Measurements from ENCODE around the gene RNU6-9.

- TF ChIP-seq POLR2A (IDR thresholded peaks at IDR 0.05), result no peak
- TF ChIP-seq CTCF (IDR thresholded peaks at IDR 0.05), result no peak
These were observed 24.6 kb upstream of the RNU6-9 start for GRCh38 chr19:868458-869244.

Data from uterus (tissue), 2 donors.